ENCODE data around the gene LRRC75A.
"Not testable (repeated sequence)": the region's sequence is repeated elsewhere in the genome, so short reads cannot be mapped to it uniquely, and the experiment has no call there.

Gene LRRC75A

GRCh38 chr17:16470265-16470664, 21.7 kb downstream of the LRRC75A start:
- DNase-seq, result no peak

- no peak for DNase-seq
These were observed 23.5 kb downstream of the LRRC75A start for GRCh38 chr17:16468428-16468992.

GRCh38 chr17:16467886-16468285, 24.1 kb downstream of the LRRC75A start:
- DNase-seq, result no peak

- no peak for DNase-seq
These were observed 24.9 kb downstream of the LRRC75A start for GRCh38 chr17:16467044-16467443.

GRCh38 chr17:16466407-16466806, 25.6 kb downstream of the LRRC75A start:
- no peak for DNase-seq

DNA sequence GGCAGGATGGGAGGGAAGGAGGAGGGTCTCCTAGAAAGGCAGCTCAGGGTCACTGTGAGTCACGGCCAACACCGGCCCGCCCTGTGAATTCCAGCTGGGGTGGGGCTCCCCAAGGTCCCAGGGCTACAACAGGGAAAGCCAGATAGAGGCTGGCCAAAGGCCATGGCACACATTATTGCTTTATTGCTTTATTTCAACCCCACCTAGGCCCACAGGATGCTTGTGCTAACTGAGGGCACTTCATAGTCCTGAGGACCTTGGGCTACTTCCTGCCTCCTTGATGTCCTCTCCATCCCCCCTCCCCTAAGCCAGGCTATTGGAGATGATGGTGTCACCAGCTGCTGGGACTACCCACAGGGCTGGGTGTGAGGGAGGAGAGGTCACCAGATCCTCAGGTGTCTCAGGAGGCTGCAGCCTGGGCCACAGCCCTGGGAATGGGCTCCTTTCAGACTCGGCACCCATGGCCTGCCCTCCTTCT, 26.1 kb downstream of the LRRC75A start:
- no peak for DNase-seq

DNA sequence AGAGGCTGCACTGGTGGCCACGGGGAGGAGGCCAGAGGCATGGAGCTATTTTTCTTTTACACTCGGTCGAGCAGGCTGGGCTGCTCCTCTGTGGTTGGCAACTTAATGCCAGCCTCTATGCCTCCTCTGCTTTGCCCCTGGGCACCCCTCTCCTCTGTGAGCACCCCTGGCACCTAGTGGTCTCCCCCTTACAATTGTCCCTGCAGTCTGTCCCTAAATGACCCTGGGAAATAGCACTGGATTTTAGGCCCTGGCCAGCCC, 27.0 kb downstream of the LRRC75A start:
- no peak for DNase-seq

GRCh38 chr17:16464303-16465051, 27.5 kb downstream of the LRRC75A start:
- no peak for DNase-seq

GRCh38 chr17:16463358-16464302, 28.4 kb downstream of the LRRC75A start:
- DNase-seq, result no peak

- no peak for DNase-seq
These were observed 29.7 kb downstream of the LRRC75A start for GRCh38 chr17:16462070-16462864.

DNA sequence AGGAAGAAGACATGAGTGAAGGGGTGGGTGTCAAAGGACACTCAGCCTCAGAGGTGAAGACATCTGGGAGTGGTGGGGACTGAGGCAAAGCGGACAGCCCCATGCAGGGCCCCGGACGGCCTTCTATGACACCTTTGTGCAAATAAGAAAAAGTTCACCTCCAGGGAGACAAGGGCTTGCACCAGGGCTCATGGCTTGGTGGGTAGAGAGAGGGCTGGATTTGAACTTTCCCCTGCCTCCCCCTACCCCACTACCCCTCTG, 30.5 kb downstream of the LRRC75A start:
- no peak for DNase-seq

GRCh38 chr17:16460796-16461605, 31.0 kb downstream of the LRRC75A start:
- DNase-seq, result no peak

GRCh38 chr17:16459855-16460550, 32.0 kb downstream of the LRRC75A start:
- no peak for DNase-seq

GRCh38 chr17:16459271-16459670, 32.7 kb downstream of the LRRC75A start:
- no peak for DNase-seq

- no peak for DNase-seq
These were observed 35.2 kb downstream of the LRRC75A start for GRCh38 chr17:16456742-16457316.

DNA sequence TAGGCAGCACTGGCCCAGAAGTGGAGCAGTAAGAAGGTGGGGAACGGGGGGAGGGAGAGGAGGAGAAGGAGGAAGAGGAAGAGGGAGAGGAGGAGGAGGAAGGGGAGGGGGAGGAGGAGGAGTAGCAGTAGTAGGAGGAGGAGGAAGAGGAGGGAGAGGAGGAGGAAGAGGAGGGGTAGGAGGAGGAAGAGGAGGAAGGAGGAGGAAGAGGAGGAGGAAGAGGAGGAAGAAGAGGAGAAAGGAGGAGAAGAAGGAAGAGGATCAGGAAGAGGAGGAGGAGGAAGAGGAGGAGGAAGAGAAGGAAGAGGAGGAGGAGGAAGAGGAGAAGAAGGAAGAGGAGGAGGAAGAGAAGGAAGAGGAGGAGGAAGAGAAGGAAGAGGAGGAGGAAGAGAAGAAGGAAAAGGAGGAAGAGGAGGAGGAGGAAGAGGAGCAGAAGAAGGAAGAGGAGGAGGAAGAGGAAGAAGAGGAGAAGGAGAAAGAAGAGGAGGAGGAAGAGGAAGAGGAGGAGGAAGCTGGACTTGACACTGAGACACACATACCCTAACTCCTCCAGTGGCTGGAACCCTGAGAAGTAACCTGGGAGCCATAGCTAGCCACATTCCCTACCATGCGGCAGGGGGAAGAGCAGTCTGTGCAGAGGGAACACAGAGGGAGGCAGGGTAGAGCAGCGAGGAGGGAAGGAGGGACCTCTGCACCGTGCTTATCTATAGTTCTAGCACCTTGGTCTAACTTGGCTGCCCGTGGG, 35.8 kb downstream of the LRRC75A start:
- DNase-seq, result no peak

DNA sequence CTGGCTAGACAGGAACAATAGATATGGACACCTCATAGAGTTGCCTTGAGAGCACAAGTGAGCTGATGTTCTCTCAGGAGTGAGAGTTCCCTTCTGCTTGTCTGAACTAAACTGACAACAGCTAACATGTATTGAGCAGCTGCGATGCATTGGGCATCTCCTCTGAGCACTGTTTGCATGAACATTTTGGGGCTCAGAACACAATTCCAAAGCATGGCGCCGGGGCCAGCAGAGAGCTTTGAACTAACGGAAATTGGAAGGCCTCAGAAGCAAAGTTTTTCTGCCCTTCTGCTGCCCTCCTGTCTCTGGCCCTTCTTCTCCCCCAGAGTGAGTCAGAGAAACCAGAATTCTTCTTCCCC, 38.5 kb downstream of the LRRC75A start:
- DNase-seq, result no peak

DNA sequence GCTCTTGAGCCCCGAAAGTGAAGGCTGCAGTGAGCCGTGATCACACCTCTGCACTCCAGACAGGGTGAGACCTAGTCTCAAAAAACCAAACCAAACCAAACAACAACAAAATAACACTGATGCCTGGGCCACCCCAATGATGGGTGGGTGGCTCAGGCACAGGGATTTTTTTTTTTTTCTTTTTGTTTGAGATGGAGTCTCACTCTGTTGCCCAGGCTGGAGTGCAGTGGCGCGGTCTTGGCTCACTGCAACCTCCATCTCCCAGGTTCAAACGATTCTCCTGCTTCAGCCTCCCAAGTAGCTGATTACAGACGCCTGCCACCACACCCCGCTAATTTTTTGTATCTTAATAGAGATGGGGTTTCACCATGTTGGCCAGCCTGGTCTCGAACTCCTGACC, 39.7 kb downstream of the LRRC75A start:
- DNase-seq, result not testable (repeated sequence)

GRCh38 chr17:16450028-16450427, 42.0 kb downstream of the LRRC75A start:
- no peak for DNase-seq

GRCh38 chr17:16449121-16449570, 42.8 kb downstream of the LRRC75A start:
- no peak for DNase-seq

DNA sequence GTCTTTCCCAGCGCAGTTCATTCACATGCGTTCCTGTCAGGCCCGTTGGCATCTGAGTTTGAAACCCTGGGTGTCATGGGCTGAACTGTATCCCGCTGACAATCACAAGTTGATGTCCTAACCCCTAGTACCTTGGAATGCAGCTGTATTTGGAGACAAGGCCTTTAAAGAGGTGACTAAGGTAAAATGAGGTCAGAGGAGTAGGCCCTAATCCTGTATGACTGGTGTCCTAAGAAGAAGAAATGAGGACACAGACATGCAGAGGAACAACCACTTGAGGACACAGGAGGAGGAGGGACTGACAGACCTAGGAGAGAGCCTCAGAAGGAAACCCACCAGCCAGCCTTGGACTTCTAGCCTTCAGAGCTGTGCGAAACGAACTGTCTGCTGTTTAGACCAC, 43.5 kb downstream of the LRRC75A start:
- DNase-seq, result no peak
